GOT3 (cell line): ENCODE data around the gene SAMD8.
"Not testable (repeated sequence)": the region's sequence is repeated elsewhere in the genome, so short reads cannot be mapped to it uniquely, and the experiment has no call there.

ENCODE experiments used
- DNase-seq: peaks from one replicate; lab custom pipeline; 2025; ENCODE audit warnings: mixed read lengths; lab: John Stamatoyannopoulos, UW

The SAMD8 gene

DNA sequence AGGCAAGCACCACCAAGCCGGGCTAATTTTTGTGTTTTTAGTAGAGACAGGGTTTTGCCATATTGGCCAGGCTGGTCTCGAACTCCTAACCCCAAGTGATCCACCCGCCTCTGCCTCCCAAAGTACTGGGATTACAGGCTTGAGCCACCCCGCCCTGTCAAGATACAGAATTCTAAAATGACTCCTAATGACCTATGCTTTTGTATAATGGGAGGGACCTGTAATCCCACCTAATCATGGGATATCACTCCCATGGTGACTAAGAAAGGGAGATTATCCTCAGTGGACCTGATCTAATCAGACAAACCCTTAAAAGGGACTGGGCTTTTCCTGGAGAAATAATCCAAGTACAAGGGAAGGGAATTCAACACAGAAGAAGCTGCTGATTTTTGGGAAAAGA lies 28.8 kb downstream of the SAMD8 start:
- no peak for DNase-seq

- DNase-seq: no peak
Observed at GRCh38 chr10:75143353-75143752, 31.9 kb downstream of the SAMD8 start.

DNA sequence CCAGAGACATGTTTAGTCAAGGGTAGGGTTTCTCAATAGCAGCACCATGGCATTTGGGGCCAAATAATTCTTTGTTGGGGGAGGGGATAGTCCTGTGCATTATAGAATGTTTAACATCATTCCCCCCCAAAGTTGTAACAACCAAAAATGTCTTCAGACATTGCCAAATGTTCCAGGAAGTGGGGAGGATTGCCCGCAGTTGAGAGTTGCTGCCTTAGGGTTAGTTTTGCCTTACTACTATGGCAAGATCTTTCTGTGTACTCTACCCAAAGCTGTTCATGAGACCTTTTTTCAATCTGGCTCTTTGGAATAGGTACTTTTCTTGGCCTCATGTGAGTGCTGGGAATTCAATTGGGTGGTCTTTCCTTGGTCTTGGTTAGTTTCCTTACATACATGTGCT lies 34.1 kb downstream of the SAMD8 start:
- DNase-seq: no peak

DNA sequence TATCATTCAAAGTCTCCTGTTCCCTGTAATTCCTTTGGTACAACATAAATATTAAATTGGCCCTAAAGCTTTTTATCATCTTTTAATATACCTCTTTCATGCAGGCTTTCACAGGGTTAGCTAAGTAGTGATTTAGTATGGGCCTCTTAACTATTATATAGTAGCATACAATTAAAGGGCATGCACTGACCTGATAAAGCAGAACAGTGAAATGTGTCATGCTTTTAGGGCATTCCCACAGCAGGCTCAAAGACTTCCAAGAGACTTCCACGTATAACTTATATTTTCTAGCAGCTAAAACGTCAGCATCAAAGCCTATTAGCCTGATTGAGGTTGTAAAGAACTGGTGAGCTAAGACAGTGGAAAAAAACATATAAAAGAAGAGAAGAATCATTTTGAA lies 35.3 kb downstream of the SAMD8 start:
- no peak for DNase-seq

DNA sequence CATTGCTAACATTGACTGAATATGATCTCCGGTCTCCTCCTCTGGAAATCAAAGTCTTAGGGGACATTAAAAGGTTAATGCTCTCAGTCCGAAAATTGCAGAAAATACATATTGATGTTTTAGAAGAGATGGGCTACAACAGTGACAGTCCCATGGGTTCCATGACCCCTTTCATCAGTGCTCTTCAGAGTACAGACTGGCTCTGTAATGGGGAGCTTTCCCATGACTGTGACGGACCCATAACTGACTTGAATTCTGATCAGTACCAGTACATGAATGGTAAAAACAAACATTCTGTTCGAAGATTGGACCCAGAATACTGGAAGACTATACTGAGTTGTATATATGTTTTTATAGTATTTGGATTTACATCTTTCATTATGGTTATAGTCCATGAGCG lies 39.2 kb downstream of the SAMD8 start:
- no peak for DNase-seq

- no peak for DNase-seq
Observed at GRCh38 chr10:75159519-75159918, 48.1 kb downstream of the SAMD8 start.

- DNase-seq: no peak
Observed at GRCh38 chr10:75165684-75166622, 54.5 kb downstream of the SAMD8 start.

GRCh38 chr10:75166623-75166972 lies 55.1 kb downstream of the SAMD8 start:
- no peak for DNase-seq

GRCh38 chr10:75168275-75168674 lies 56.8 kb downstream of the SAMD8 start:
- no peak for DNase-seq

GRCh38 chr10:75170215-75170614 lies 58.8 kb downstream of the SAMD8 start:
- no peak for DNase-seq

DNA sequence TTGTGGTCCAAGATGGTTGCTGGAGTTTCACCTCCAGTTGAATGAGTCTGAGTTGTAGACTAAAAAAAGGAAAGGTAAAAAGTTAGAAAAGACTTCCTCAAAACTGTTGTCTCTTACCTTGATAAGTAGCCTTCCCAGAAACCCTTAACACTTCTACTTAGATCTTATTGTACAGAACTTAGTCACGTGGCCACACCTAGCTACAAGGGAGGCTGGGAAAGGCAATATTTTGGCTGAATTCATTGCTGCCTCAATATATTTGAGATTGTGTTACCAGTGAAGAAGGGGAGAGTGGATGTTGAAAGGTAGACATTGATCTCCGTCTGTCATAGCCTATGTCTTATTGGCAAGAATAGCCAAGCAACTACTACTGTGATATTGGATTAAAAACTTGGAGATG lies 63.6 kb downstream of the SAMD8 start:
- DNase-seq: no peak

DNA sequence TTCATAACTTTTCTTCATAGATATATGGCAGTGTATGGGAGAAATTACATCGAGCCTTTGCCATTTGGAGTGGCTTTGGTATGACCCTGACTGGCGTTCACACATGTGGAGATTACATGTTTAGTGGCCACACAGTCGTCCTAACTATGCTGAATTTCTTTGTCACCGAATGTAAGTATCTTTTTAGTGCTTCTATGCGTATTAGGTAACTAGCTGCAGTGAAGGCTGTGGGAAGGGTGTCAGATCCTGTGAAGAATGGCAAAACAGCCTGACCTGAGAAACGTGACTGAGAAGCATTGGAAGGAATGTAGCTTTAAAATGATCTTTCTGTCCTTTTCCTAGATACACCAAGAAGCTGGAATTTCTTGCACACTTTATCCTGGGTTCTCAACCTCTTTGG lies 64.6 kb downstream of the SAMD8 start:
- DNase-seq: no peak

DNA sequence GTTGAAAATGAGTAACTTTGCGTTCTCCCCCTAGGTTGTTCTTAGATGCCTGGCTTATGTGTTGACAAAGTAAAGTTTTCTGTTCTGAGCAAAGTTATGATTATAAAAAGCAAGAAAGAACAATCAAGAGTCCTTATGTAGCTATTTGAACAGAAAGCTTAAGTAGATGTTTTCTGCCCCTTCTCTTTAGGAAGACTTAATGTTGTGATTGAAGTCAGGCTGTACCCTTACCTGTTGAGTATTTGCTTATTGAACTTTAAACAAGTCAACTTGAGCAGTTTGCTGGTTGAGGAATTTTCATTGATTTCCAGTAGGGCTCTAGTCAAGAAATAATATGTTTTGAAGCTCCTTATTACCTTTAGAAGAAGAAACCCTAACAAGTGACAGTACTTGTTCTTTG lies 65.3 kb downstream of the SAMD8 start:
- no peak for DNase-seq

DNA sequence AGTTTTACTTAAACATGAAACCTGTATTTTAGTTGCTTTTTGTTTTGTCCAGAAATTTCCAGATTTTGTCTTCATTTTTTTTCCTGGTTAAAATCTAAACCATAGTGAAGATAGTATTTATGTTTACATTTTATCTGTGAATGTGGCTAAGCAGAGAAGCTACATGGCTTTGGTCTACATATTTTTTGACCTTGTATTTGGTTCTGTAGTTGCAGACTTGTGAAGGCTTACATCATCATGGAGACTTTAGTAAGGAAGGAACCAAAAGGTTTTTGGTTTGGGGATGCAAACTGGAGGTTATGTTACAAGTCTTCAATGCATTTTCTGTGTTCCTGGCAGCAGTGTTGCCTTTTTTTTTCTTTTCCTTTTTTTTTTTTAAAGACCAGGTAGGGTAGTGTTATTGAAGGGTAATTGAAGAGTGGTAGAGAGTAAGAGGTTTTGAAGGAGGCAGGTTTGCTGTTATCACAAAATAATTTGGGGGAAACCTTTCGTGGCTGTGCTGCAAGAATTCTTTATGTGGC lies 68.3 kb downstream of the SAMD8 start:
- no peak for DNase-seq

DNA sequence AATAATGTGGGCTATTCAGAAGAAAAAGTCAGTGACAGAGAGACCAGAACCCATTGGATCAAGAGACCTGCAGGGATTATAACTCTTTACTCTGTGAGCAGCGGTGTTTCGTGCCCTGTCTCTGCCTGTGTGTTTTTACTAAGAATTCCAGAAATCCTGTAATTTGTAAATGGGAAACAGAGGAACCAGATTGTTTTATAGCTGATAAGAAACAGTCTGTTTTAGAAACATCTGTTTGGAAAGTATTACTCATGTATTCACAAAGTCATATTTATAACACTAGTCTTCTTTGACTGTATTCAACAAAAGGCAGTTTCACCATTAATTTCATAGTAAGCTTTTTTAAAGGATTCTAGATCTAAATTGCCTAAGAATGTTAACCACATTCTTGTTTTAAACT lies 69.1 kb downstream of the SAMD8 start:
- no peak for DNase-seq

DNA sequence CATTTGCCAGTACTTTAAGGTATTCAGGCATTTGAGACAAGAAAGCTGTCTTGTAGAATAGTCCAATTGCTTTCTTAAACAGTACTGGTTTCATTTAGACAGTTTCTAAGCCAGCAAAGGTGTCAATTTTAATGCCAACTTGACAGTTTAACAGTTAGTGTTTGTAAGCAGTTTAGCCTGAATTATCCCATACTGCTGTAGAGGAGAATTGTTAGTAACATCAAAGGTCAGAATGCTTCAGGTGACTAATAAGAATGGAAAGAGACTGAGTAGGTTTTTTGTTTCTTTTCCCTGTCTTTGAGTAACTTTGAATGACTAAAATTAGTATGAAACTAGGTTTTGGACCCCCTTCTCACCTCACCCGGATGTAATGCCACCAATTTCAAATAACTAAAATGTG lies 69.6 kb downstream of the SAMD8 start:
- DNase-seq: no peak

GRCh38 chr10:75186310-75186709 lies 74.9 kb downstream of the SAMD8 start:
- no peak for DNase-seq

DNA sequence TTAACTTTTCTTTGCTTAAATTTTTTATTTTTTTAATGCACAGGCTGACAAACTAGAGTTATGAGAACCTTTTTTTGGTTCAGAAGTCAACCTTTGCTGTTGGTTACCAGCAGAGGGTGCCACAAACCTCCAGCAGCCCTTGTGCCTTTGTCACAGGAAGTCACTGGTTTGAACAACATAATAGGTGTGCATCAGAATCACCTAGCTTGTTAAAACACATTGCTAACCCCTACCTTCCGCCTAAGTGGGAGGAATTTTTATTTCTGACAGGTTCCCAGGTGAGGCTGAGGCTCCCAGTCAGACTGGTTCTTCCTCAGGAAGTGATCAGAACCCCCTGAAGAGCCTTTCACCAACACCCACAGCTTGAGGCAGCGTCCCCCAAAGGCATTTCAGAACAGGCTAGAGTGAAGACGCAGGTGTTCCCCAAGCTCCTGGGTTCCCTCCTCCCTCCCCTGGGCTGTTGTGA lies 76.5 kb downstream of the SAMD8 start:
- no peak for DNase-seq

DNA sequence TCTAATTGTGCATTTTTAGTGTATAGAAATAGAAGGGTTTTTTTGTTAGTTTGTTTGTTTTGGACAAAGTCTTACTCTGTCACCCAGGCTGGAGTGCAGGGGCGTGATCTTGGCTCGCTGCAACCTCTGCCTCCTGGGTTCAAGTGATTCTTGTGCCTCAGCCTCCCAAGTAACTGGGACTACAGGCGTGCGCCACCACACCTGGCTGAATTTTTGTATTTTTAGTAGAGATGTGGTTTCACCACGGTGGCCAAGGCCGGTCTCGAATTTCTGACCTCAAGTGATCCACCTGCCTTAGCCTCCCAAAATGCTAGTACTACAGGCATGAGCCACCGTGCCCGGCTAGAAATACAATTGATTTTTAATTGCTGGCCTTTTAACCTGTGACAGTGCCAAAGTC lies 77.1 kb downstream of the SAMD8 start:
- not testable (repeated sequence) for DNase-seq

- no peak for DNase-seq
Observed at GRCh38 chr10:75189266-75190096, 78.0 kb downstream of the SAMD8 start.

- DNase-seq: no peak
Observed at GRCh38 chr10:75191821-75192568, 80.5 kb downstream of the SAMD8 start.

DNA sequence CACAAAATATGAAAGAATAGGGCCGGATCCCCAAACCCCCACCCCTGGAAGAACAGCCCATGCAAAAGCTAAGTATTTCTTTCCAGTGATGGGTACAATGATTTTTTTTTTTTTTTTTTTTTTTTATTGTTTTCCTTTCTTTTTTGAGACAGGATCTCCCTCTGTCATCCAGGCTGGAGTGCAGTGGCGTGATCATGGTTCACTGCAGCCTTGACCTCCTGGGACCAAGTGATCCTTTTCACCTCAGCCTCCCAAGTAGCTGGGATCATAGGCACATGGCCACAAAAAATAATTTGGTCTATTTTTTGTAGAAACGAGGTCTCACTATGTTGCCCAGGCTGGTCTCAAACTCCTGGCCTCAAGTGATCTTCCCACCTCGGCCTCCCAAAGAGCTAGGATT lies 83.2 kb downstream of the SAMD8 start:
- DNase-seq: not testable (repeated sequence)
